SHP77 (cell line): Measurements from ENCODE around the gene CDC34.

Source experiments
- DNase-seq, 2 experiments: peaks; one replicate each; lab custom pipeline; 2025; lab: John Stamatoyannopoulos, UW

CDC34 gene

GRCh38 chr19:531753-532560, at the start of gene CDC34:
Gene CDC34, plus strand, starts transcription at chr19:531760. Its CDS starts 172 bp downstream, at chr19:531932.
- no peak for DNase-seq

DNA sequence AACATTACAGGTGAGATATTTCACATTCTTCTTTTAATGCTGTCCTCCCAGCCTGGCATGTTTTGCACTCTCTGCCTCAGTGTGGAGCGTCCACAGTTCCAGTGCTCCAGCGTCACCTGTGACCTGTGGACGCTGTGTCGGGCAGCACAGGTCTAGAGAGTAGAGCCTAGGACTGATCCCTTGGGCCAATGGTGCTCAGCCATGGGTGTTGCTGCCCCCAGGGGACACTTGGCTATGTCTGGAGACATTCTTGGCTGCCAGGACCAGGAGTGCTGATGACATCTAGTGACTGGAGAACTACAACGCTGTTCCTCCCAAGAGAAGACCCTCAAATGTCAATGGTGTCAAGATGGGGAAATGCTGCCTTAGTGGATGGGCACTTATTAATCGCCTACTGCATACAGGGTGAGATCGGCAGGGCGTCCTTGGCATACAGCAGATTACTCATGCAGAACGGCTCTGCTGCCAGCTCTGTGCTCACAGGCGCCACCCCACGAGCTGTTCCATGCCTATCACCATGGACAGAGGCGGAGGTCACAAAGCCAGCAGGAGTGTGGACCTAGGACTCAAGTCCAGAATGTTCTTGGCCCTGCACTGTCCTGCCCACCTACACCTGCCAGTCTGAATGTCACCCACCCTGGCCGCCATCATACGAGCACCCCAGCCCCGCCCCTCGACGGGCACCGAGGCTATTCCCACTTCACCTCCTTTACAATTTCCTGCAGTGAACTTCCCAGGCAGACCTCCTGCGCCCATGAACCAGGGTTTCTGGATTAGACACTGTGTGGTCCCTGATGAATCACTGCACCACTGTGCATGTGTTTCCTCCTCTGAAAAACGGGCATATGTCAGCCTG, 49.1 kb upstream of the CDC34 start:
- no peak for DNase-seq

GRCh38 chr19:483332-484072, 48.1 kb upstream of the CDC34 start:
- no peak for DNase-seq

- no peak for DNase-seq
Measured at GRCh38 chr19:484494-484893, 47.1 kb upstream of the CDC34 start.

- no peak for DNase-seq
Measured at GRCh38 chr19:485077-485476, 46.5 kb upstream of the CDC34 start.

DNA sequence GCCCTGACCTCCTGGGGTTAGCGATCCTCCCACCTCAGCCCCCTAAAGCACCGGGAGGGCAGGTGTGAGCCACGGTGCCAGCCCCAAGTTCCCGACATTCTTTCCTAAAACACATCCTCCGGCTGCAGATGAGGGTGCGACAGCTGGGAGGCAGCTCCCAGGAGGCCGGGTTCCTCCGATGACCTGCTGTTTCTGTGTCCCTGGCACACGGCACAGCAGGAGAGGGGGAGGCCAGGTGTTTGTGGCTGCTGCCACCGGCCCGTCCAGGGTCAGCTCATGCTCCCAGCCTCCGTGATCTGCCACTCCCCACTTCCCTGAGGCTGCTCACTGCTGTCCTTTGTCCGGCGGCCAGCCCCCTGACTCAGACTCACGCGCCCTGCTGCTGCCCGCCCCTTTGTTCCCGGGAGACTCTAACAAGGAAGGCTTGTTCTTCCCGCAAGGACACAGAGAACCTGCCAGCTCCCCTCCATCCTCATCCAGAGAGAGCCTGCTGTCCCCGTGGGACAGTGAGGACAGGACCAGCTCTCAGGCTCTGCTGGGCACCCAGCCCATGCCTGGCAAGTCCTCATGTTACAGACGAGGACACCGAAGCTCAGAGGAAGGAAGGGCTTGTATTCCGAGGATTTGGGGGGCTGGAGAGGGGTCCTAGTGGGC, 45.9 kb upstream of the CDC34 start:
- DNase-seq = no peak

GRCh38 chr19:488505-489417, 42.8 kb upstream of the CDC34 start:
- peak; percentile 84 to 91 for DNase-seq

GRCh38 chr19:489418-490196, 42.0 kb upstream of the CDC34 start:
- DNase-seq = no peak

DNA sequence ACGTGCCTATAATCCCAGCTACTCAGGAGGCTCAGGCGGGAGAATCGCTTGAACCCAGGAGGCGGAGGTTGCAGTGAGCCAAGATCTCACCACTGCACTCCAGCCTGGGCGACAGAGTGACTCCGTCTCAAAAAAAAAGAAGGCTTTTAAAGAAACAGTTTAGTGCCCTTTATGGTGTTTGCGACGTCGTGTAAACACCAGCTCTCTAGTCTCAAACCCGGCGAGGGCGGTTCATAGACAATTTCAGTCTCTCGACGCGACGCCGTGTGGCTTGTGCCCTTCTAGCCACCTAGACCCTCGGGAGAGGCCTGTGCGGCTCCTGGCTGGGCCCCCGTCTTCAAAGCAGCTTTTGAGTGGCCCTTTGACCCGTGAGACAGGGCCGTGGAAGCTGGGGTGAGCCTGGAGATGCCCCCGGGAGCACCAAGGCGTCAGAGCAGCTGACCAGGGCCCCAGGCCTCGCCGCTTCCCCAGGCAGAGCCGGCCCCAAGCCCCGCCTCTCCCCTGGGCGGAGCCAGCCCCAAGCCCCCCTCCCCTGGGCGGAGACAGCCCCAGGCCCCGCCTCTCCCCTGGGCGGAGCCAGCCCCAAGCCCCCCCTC, 40.3 kb upstream of the CDC34 start:
- DNase-seq = peak in 1 of 2 experiments; percentile 46

DNA sequence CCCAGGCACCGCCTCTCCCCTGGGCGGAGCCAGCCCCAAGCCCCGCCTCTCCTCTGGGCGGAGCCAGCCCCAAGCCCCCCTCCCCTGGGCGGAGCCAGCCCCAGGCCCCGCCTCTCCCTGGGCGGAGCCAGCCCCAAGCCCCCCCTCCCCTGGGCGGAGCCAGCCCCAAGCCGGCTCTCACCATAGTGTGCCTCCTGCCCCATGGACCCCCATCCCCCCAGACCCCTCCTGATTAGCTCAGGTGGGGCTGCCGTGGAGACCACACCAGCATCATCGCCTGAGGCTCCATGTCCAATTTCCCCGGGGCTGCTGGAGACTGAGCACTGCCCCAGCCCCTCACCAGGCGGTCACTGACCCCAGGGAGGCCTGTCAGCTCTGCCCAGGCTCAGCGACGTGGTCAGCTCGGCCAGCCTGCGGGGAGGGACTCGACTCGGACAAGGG, 39.4 kb upstream of the CDC34 start:
- DNase-seq = no peak

- DNase-seq = no peak
Measured at GRCh38 chr19:493391-494170, 38.0 kb upstream of the CDC34 start.

DNA sequence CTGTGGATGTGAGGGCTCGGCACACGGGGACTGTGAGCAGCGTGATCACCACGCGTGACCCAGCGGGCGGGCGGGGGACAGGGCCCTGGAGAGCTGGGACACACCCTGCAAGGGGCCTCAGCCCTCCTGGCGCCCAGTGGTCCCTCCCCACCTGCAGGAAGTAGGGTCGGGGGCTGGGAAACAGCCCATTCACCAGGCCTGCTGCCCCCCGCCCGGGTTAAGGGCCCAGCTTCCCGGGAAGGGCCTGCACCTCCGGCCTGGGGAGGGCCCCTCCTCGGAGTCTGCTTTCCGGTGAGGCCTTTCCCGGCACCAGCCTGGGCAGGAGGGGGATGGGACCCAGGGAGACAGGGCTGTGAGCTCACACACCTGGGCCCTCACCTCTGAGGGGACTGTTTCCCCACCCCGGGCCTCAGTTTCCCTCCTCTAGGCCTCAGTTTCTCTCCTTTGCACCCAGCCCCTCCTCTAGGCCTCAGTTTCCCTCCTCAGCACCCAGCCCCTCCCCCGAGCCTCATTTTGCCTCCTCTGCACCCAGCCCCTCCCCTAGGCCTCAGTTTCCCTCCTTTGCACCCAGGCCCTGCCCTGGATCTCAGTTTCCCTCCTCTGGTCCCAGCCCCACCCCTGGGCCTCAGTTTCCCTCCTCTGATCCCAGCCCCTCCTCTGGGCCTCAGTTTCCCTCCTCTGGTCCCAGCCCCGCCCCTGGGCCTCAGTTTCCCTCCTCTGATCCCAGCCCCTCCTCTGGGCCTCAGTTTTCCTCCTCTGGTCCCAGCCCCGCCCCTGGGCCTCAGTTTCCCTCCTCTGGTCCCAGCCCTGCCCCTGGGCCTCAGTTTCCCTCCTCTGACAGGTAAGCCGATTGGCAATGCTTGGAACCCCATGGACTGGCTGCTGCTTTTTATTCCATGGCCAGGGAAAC, 37.1 kb upstream of the CDC34 start:
- no peak for DNase-seq

- DNase-seq = no peak
Measured at GRCh38 chr19:495081-495401, 36.5 kb upstream of the CDC34 start.

GRCh38 chr19:495402-496111, 36.0 kb upstream of the CDC34 start:
- DNase-seq = peak in 1 of 2 experiments; percentile 30

- DNase-seq = no peak
Measured at GRCh38 chr19:496112-496665, 35.4 kb upstream of the CDC34 start, which contains the start of gene MADCAM1. Gene MADCAM1, plus strand, starts transcription at chr19:496486. Its CDS starts 14 bp downstream, at chr19:496500.

GRCh38 chr19:496986-497385, 34.6 kb upstream of the CDC34 start:
- no peak for DNase-seq

- no peak for DNase-seq
Measured at GRCh38 chr19:497491-497868, 34.1 kb upstream of the CDC34 start.
